GM23338 (cell line): ENCODE measurements around the gene NAB2. TPM values are rescaled to one million over a fixed set of nuclear protein-coding genes. Genes with fewer than 3 reads are reported as not detected.

ENCODE experiments used
- ATAC-seq: fragments of 200-7000 bp; cut with Tn5 transposase; 3 replicates; pipeline ENCODE4 v1.9.1; 2020
- DNase-seq: peaks from one replicate; pipeline ENCODE4 v3.0.0-alpha.2; 2015; ENCODE audit warnings: low spot score
- H2AFZ ChIP-seq: fragments of 200-600 bp; sonication (generic); 2 replicates; pipeline ENCODE4 v1.8.0; 2016; ENCODE audit warnings: antibody characterized with exemption, mild to moderate bottlenecking, moderate library complexity
- H3F3A ChIP-seq: fragments of 200-600 bp; sonication (generic); replicated peaks from 2 replicates; pipeline ENCODE4 v1.8.0; 2017; ENCODE audit warnings: antibody characterized with exemption, mixed run types, low read depth
- H3K27ac ChIP-seq: fragments of 200-600 bp; sonication (generic); 2 replicates; pipeline ENCODE4 v1.6.1; 2016; ENCODE audit warnings: low read depth
- H3K27me3 ChIP-seq: fragments of 200-600 bp; sonication (generic); 2 replicates; pipeline ENCODE4 v1.8.0; 2016; ENCODE audit warnings: mild to moderate bottlenecking, mixed run types, moderate library complexity; ENCODE audit not compliant: insufficient read depth
- H3K36me3 ChIP-seq: fragments of 200-600 bp; sonication (generic); 2 replicates; pipeline ENCODE4 v1.8.0; 2016; ENCODE audit warnings: mild to moderate bottlenecking; ENCODE audit not compliant: insufficient read depth
- H3K4me1 ChIP-seq: fragments of 200-600 bp; sonication (generic); 2 replicates; pipeline ENCODE4 v1.8.0; 2016; ENCODE audit warnings: mild to moderate bottlenecking, moderate library complexity; ENCODE audit not compliant: insufficient read depth
- H3K4me2 ChIP-seq: fragments of 200-600 bp; sonication (generic); 2 replicates; pipeline ENCODE4 v1.7.1; 2017; ENCODE audit warnings: mixed run types
- H3K4me3 ChIP-seq: fragments of 200-600 bp; sonication (generic); 2 replicates; pipeline ENCODE4 v1.6.1; 2016; ENCODE audit warnings: mixed run types
- H3K79me2 ChIP-seq: fragments of 200-600 bp; sonication (generic); replicated peaks from 2 replicates; pipeline ENCODE4 v1.8.0; 2017; ENCODE audit warnings: mild to moderate bottlenecking; ENCODE audit not compliant: insufficient read depth
- H3K9me2 ChIP-seq: fragments of 200-600 bp; sonication (generic); 2 replicates; pipeline ENCODE4 v1.8.0; 2017; ENCODE audit not compliant: insufficient read depth
- H4K20me1 ChIP-seq: fragments of 200-600 bp; sonication (generic); replicated peaks from 2 replicates; pipeline ENCODE4 v1.8.0; 2017; ENCODE audit warnings: mild to moderate bottlenecking; ENCODE audit not compliant: insufficient read depth
- H3K27ac Mint-ChIP-seq: 2 replicates; pipeline ENCODE4 v1.8.0; 2020; ENCODE audit warnings: inconsistent platforms, mild to moderate bottlenecking, moderate library complexity, mixed read lengths
- H3K27me3 Mint-ChIP-seq: 3 replicates; pipeline ENCODE4 v1.8.0; 2022; ENCODE audit warnings: low read depth, mild to moderate bottlenecking, moderate library complexity, mixed read lengths, inconsistent platforms; ENCODE audit not compliant: insufficient read depth, poor library complexity
- H3K36me3 Mint-ChIP-seq: 3 replicates; pipeline ENCODE4 v1.8.0; 2021; ENCODE audit warnings: low read depth, mild to moderate bottlenecking, inconsistent platforms, moderate library complexity, mixed read lengths
- H3K4me1 Mint-ChIP-seq: 3 replicates; pipeline ENCODE4 v1.8.0; 2020; ENCODE audit warnings: mild to moderate bottlenecking, inconsistent platforms, mixed read lengths
- H3K4me3 Mint-ChIP-seq: 3 replicates; pipeline ENCODE4 v1.8.0; 2021; ENCODE audit warnings: moderate library complexity, mild to moderate bottlenecking, inconsistent platforms, mixed read lengths
- H3K9me3 Mint-ChIP-seq: 3 replicates; pipeline ENCODE4 v1.8.0; 2020; ENCODE audit warnings: moderate library complexity, mild to moderate bottlenecking, inconsistent platforms, mixed read lengths
- CREB1 ChIP-seq: fragments of 250-450 bp; sonication (Bioruptor Pico); IDR thresholded peaks from 2 replicates; pipeline ENCODE4 v1.5.0; 2020; ENCODE audit warnings: low read depth, mild to moderate bottlenecking, moderate library complexity
- CTCF ChIP-seq, 2 experiments: fragments of 200-600 bp in 1 of 2; sonication (generic) in 1 of 2; conservative IDR thresholded peaks; 2 replicates each; pipeline versions ENCODE4 v1.5.1 to v1.6.1; 2016 to 2017; ENCODE audit warnings: antibody characterized with exemption in 2 of 2, low read depth in 2 of 2, mild to moderate bottlenecking in 2 of 2, moderate library complexity in 1 of 2
- ETS1 ChIP-seq: IDR thresholded peaks from 2 replicates; pipeline ENCODE4 v1.6.1; 2016; ENCODE audit warnings: antibody characterized with exemption
- EZH2 ChIP-seq: fragments of 200-600 bp; sonication (generic); IDR thresholded peaks from one replicate; pipeline ENCODE4 v1.8.0; 2017; ENCODE audit warnings: antibody characterized with exemption, mild to moderate bottlenecking, low read depth; ENCODE audit not compliant: unreplicated experiment
- JUNB ChIP-seq: IDR thresholded peaks from one replicate; pipeline ENCODE4 v1.6.1; 2016; ENCODE audit warnings: antibody characterized with exemption; ENCODE audit not compliant: unreplicated experiment
- POLR2AphosphoS5 ChIP-seq: IDR thresholded peaks from 2 replicates; pipeline ENCODE4 v1.6.1; 2016; ENCODE audit warnings: antibody characterized with exemption, low read depth
- REST ChIP-seq: IDR thresholded peaks from one replicate; pipeline ENCODE4 v1.6.1; 2018; ENCODE audit warnings: antibody characterized with exemption; ENCODE audit not compliant: unreplicated experiment
- STAT1 ChIP-seq: IDR thresholded peaks from one replicate; pipeline ENCODE4 v1.6.1; 2016; ENCODE audit warnings: antibody characterized with exemption; ENCODE audit not compliant: unreplicated experiment
- ZNF114 ChIP-seq: fragments of 250-450 bp; sonication (Bioruptor Pico); IDR thresholded peaks from 2 replicates; pipeline ENCODE4 v1.5.0; 2020; ENCODE audit warnings: mild to moderate bottlenecking, moderate library complexity
- ZNF462 ChIP-seq: fragments of 250-450 bp; sonication (Bioruptor Pico); IDR thresholded peaks from 2 replicates; pipeline ENCODE4 v1.5.0; 2020; ENCODE audit warnings: mild to moderate bottlenecking, moderate library complexity
- polyA plus RNA-seq: library from polyadenylated mRNA; unstranded; fragments of >200 nt; fragmentation: Nextera tagmentation; extraction: Ambion mirVana; gene quantifications from 2 replicates; pipeline ENCODE4 v1.2.1, GENCODE V29; 2016
- total RNA-seq: library from RNA; depleted of rRNA; stranded (reverse); fragments of >200 nt; shearing (Covaris generic); gene quantifications from 2 replicates; pipeline ENCODE4 v1.2.3, GENCODE V29; 2014

NAB2 gene
- total and polyA plus RNA-seq, 2 experiments from 2014 or later = 6.5 to 19.8 TPM

GRCh38 chr12:57111031-57111734 is 22.3 kb downstream of the NAB2 start, which contains the start of gene STAT6:
TSS of gene STAT6 (minus strand) at chr12:57111362. CDS start at chr12:57108278, 3,084 bp downstream.
- H2AFZ ChIP-seq = peak within 1 kb of the TSS; percentile 4; the same call in 1 of the 2 replicates
- Mint-ChIP-seq H3K36me3 (peaks cover 15% of the 10 kb centered on the region; the same call in 2 of the 3 replicates), H3K4me1 (peaks cover 31% of the 10 kb centered on the region), H3K4me3 (peak within 1 kb of the TSS; percentile 74), H3K27me3 (peaks cover 22% of the 10 kb centered on the region), H3K27ac (peak within 1 kb of the TSS; percentile 99), H3K9me3 (no peaks in the 10 kb centered on the region; the same call in 1 of the 3 replicates)
- no peaks in the 10 kb centered on the region for H3K36me3 ChIP-seq
- ATAC-seq = peak; percentile 24
- peak within 1 kb of the TSS; percentile 49 for H3K4me3 ChIP-seq
- TF ChIP-seq REST (no peak), CREB1 (CRISPR knock-in tag) (0 out of 2 replicates have a peak, but pooled peaks have one; percentile 15), POLR2AphosphoS5 (no peak), JUNB (no peak), EZH2 (no peak), ZNF114 (CRISPR knock-in tag) (no peak), ETS1 (no peak), CTCF (conservative IDR thresholded peaks at IDR 0.05; ENCODE audit: low read depth in 2 of 2) (peak in 1 of 2 experiments; percentile 37; a peak in 2 of 4 replicates), STAT1 (no peak), ZNF462 (CRISPR knock-in tag) (no peak)
- peaks cover 6% of the 10 kb centered on the region for H3F3A ChIP-seq
- no peaks in the 10 kb centered on the region for H3K9me2 ChIP-seq
- H3K27me3 ChIP-seq = no peaks in the 10 kb centered on the region
- H3K27ac ChIP-seq = peak within 1 kb of the TSS; percentile 79
- H3K4me1 ChIP-seq = peaks cover 20% of the 10 kb centered on the region
- H3K4me2 ChIP-seq = peak within 1 kb of the TSS; percentile 75
- peak; percentile 77 for DNase-seq
- H4K20me1 ChIP-seq = no peaks in the 10 kb centered on the region
- peaks cover 9% of the 10 kb centered on the region for H3K79me2 ChIP-seq
